Measurements from ENCODE around the gene CMTM1.

DNA sequence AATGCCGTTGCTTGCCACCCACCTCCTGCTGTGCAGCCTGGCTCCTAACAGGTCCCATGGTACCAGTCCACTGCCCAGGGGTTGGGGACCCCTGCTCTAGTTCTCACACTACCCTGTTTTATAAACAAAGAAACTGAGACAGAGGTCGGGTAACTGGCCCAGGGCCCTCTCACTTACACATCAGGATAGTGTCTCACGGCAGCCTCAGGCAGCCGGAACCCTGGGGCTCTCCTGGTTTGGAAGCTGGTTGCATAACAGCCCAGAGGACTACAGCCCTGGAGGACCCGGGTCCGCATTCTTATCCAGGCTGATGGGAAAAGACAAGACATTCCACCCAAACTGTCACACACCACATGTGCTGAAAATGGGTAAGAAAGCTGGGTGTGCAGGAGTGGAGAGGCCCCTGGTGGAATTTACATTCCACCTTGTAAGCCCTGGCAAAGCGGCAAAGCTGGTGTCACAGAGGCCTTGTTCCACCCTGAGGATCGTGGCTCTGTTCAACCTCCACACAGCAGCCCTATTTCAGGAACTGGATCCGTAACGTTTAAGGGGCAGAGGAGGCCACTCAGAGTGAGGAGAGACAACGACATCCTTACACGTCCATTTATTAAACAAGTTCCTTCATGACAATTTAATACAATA, 48.0 kb downstream of the CMTM1 start:
- TF ChIP-seq SIN3A (IDR thresholded peaks at IDR 0.05; ENCODE audit: borderline replicate concordance, insufficient read depth, low read depth, low read length) = no peak
- TF ChIP-seq, protein P1, sequence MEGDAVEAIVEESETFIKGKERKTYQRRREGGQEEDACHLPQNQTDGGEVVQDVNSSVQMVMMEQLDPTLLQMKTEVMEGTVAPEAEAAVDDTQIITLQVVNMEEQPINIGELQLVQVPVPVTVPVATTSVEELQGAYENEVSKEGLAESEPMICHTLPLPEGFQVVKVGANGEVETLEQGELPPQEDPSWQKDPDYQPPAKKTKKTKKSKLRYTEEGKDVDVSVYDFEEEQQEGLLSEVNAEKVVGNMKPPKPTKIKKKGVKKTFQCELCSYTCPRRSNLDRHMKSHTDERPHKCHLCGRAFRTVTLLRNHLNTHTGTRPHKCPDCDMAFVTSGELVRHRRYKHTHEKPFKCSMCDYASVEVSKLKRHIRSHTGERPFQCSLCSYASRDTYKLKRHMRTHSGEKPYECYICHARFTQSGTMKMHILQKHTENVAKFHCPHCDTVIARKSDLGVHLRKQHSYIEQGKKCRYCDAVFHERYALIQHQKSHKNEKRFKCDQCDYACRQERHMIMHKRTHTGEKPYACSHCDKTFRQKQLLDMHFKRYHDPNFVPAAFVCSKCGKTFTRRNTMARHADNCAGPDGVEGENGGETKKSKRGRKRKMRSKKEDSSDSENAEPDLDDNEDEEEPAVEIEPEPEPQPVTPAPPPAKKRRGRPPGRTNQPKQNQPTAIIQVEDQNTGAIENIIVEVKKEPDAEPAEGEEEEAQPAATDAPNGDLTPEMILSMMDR (IDR thresholded peaks at IDR 0.05) = no peak

Data from Panc1 (cell line).